GM18520 (cell line): ENCODE results near the gene PKIG.
"Not testable (repeated sequence)": the region's sequence is repeated elsewhere in the genome, so short reads cannot be mapped to it uniquely, and the experiment has no call there.

Source experiments
- ATAC-seq: cut with Tn5 transposase; IDR thresholded peaks from one replicate; pipeline ENCODE4 v1.9.1; 2021; ENCODE audit not compliant: unreplicated experiment

Gene PKIG

GRCh38 chr20:44637522-44638372 is 55.4 kb downstream of the PKIG start:
- no peak for ATAC-seq

GRCh38 chr20:44640522-44640921 is 58.1 kb downstream of the PKIG start:
- no peak for ATAC-seq

GRCh38 chr20:44641325-44641724 is 58.9 kb downstream of the PKIG start:
- no peak for ATAC-seq

GRCh38 chr20:44642203-44643153 is 60.1 kb downstream of the PKIG start:
- ATAC-seq = no peak

GRCh38 chr20:44643154-44643519 is 60.8 kb downstream of the PKIG start:
- ATAC-seq = no peak

GRCh38 chr20:44643596-44644229 is 61.3 kb downstream of the PKIG start:
- no peak for ATAC-seq

GRCh38 chr20:44644230-44644617 is 61.8 kb downstream of the PKIG start:
- no peak for ATAC-seq

GRCh38 chr20:44644667-44645131 is 62.3 kb downstream of the PKIG start:
- ATAC-seq = no peak

- ATAC-seq = no peak
These were observed 63.8 kb downstream of the PKIG start for GRCh38 chr20:44646023-44646640.

GRCh38 chr20:44646641-44647274 is 64.4 kb downstream of the PKIG start:
- peak; percentile 46 for ATAC-seq

- no peak for ATAC-seq
These were observed 65.7 kb downstream of the PKIG start for GRCh38 chr20:44648068-44648467.

- no peak for ATAC-seq
These were observed 66.2 kb downstream of the PKIG start for GRCh38 chr20:44648579-44648978.

GRCh38 chr20:44649126-44649525 is 66.7 kb downstream of the PKIG start:
- ATAC-seq = no peak

- ATAC-seq = no peak
These were observed 67.6 kb downstream of the PKIG start for GRCh38 chr20:44649976-44650375.

GRCh38 chr20:44650771-44651433 is 68.5 kb downstream of the PKIG start:
- ATAC-seq = no peak

GRCh38 chr20:44651434-44651683 is 69.0 kb downstream of the PKIG start:
- no peak for ATAC-seq

- ATAC-seq = no peak
These were observed 69.5 kb downstream of the PKIG start, which contains the start of gene ADA for GRCh38 chr20:44651684-44652423. Gene ADA, minus strand, starts transcription at chr20:44651699. Its CDS starts 92 bp downstream, at chr20:44651607.

- ATAC-seq = no peak
These were observed 71.2 kb downstream of the PKIG start for GRCh38 chr20:44653546-44653945.

- ATAC-seq = not testable (repeated sequence)
These were observed 71.8 kb downstream of the PKIG start for GRCh38 chr20:44654210-44654609.
